Embryonic facial prominence (tissue), 1 donor: ENCODE results near the gene CENPO.
"Not testable (repeated sequence)": the region's sequence is repeated elsewhere in the genome, so short reads cannot be mapped to it uniquely, and the experiment has no call there.

Source experiments
- DNase-seq: peaks from one replicate; pipeline ENCODE4 v3.0.0-alpha.2; 2016; ENCODE audit errors: extremely low spot score

Gene CENPO

GRCh38 chr2:24788816-24789215 lies 4.4 kb upstream of the CENPO start:
- no peak for DNase-seq

- no peak for DNase-seq
Measured at GRCh38 chr2:24791452-24791851, 1.8 kb upstream of the CENPO start.

- DNase-seq = no peak
Measured at GRCh38 chr2:24792542-24792873, 717 bp upstream of the CENPO start.

- DNase-seq = no peak
Measured at GRCh38 chr2:24793761-24794435, 673 bp downstream of the CENPO start.

- DNase-seq = no peak
Measured at GRCh38 chr2:24797644-24798043, 4.4 kb downstream of the CENPO start.

GRCh38 chr2:24800487-24800886 lies 7.3 kb downstream of the CENPO start:
- not testable (repeated sequence) for DNase-seq

- not testable (repeated sequence) for DNase-seq
Measured at GRCh38 chr2:24805811-24806660, 12.8 kb downstream of the CENPO start.

- DNase-seq = no peak
Measured at GRCh38 chr2:24806661-24807036, 13.4 kb downstream of the CENPO start.

- DNase-seq = no peak
Measured at GRCh38 chr2:24809316-24810007, 16.2 kb downstream of the CENPO start.

- no peak for DNase-seq
Measured at GRCh38 chr2:24813691-24814137, 20.5 kb downstream of the CENPO start.

GRCh38 chr2:24814516-24814915 lies 21.3 kb downstream of the CENPO start:
- no peak for DNase-seq

- no peak for DNase-seq
Measured at GRCh38 chr2:24815171-24815570, 21.9 kb downstream of the CENPO start.

- DNase-seq = no peak
Measured at GRCh38 chr2:24816404-24816803, 23.2 kb downstream of the CENPO start.

GRCh38 chr2:24816884-24817283 lies 23.7 kb downstream of the CENPO start:
- no peak for DNase-seq

- DNase-seq = no peak
Measured at GRCh38 chr2:24818721-24819167, 25.5 kb downstream of the CENPO start.

GRCh38 chr2:24819442-24820174 lies 26.4 kb downstream of the CENPO start:
- no peak for DNase-seq

- DNase-seq = no peak
Measured at GRCh38 chr2:24820175-24820513, 26.9 kb downstream of the CENPO start.

- DNase-seq = no peak
Measured at GRCh38 chr2:24820598-24821432, 27.6 kb downstream of the CENPO start.

GRCh38 chr2:24821433-24821891 lies 28.2 kb downstream of the CENPO start:
- no peak for DNase-seq

- DNase-seq = no peak
Measured at GRCh38 chr2:24822049-24822706, 29.0 kb downstream of the CENPO start.
